WI38 (cell line): ENCODE data around the gene CSNK1G3.

Source experiments
- H3K4me3 ChIP-seq: 2 replicates; pipeline ENCODE4 v1.5.1; 2011; ENCODE audit warnings: low read depth, mild to moderate bottlenecking, control low read depth, low read length
- CTCF ChIP-seq: IDR thresholded peaks from 2 replicates; pipeline ENCODE4 v1.5.1; 2012; ENCODE audit warnings: low read depth, mild to moderate bottlenecking, control low read depth, low read length

CSNK1G3 gene

GRCh38 chr5:123500471-123500870 is 11.5 kb upstream of the CSNK1G3 start:
- TF ChIP-seq CTCF = no peak
- no peak overlapping the region for H3K4me3 ChIP-seq

- TF ChIP-seq CTCF = no peak
- H3K4me3 ChIP-seq = no peak overlapping the region
Measured at GRCh38 chr5:123502120-123502519, 9.9 kb upstream of the CSNK1G3 start.

GRCh38 chr5:123503299-123503698 is 8.7 kb upstream of the CSNK1G3 start:
- TF ChIP-seq CTCF = no peak
- no peak overlapping the region for H3K4me3 ChIP-seq

GRCh38 chr5:123505633-123506032 is 6.3 kb upstream of the CSNK1G3 start:
- no peak for TF ChIP-seq CTCF
- no peak overlapping the region for H3K4me3 ChIP-seq

GRCh38 chr5:123508441-123508840 is 3.5 kb upstream of the CSNK1G3 start:
- no peak overlapping the region for H3K4me3 ChIP-seq

GRCh38 chr5:123511290-123511647 is 708 bp upstream of the CSNK1G3 start:
- H3K4me3 ChIP-seq = peak overlapping the region; percentile 76
- no peak for TF ChIP-seq CTCF

More at GRCh38 chr5:123508441-123508840, 3.5 kb upstream of the CSNK1G3 start:
- no peak for TF ChIP-seq CTCF

GRCh38 chr5:123512611-123513461 is 859 bp downstream of the CSNK1G3 start:
- no peak for TF ChIP-seq CTCF

More at GRCh38 chr5:123512611-123513461, 859 bp downstream of the CSNK1G3 start:
- peak overlapping the region; percentile 76 for H3K4me3 ChIP-seq
